Stimulated activated CD4-positive, alpha-beta T cell treated with anti-CD3 and anti-CD28 coated beads, TNF-alpha, amount 100 ng/mL, for 24 hours (primary cell): ENCODE data around the gene CTTNBP2.

ENCODE experiments used
- DNase-seq, 3 experiments: peaks; one replicate each; pipeline ENCODE4 v3.0.0-alpha.2; 2020; ENCODE audit warnings: low read depth in 3 of 3

Gene CTTNBP2

GRCh38 chr7:117818232-117818631 lies 55.0 kb downstream of the CTTNBP2 start:
- DNase-seq, result no peak

GRCh38 chr7:117816727-117817126 lies 56.5 kb downstream of the CTTNBP2 start:
- DNase-seq, result no peak

GRCh38 chr7:117811696-117812095 lies 61.5 kb downstream of the CTTNBP2 start:
- DNase-seq, result no peak

- no peak for DNase-seq
Measured at GRCh38 chr7:117810642-117811512, 62.4 kb downstream of the CTTNBP2 start.

- DNase-seq, result no peak
Measured at GRCh38 chr7:117809958-117810357, 63.3 kb downstream of the CTTNBP2 start.

- no peak for DNase-seq
Measured at GRCh38 chr7:117808910-117809705, 64.1 kb downstream of the CTTNBP2 start.

- no peak for DNase-seq
Measured at GRCh38 chr7:117808341-117808757, 64.9 kb downstream of the CTTNBP2 start.

GRCh38 chr7:117807676-117808075 lies 65.6 kb downstream of the CTTNBP2 start:
- no peak for DNase-seq

- no peak for DNase-seq
Measured at GRCh38 chr7:117806011-117806410, 67.2 kb downstream of the CTTNBP2 start.

GRCh38 chr7:117805241-117805640 lies 68.0 kb downstream of the CTTNBP2 start:
- no peak for DNase-seq

GRCh38 chr7:117803476-117803875 lies 69.8 kb downstream of the CTTNBP2 start:
- no peak for DNase-seq

- no peak for DNase-seq
Measured at GRCh38 chr7:117802660-117803059, 70.6 kb downstream of the CTTNBP2 start.

- no peak for DNase-seq
Measured at GRCh38 chr7:117800841-117801240, 72.4 kb downstream of the CTTNBP2 start.

GRCh38 chr7:117800406-117800805 lies 72.8 kb downstream of the CTTNBP2 start:
- DNase-seq, result no peak

- DNase-seq, result no peak
Measured at GRCh38 chr7:117796889-117797288, 76.4 kb downstream of the CTTNBP2 start.

GRCh38 chr7:117793976-117794375 lies 79.3 kb downstream of the CTTNBP2 start:
- DNase-seq, result no peak

- DNase-seq, result no peak
Measured at GRCh38 chr7:117793521-117793920, 79.7 kb downstream of the CTTNBP2 start.

- no peak for DNase-seq
Measured at GRCh38 chr7:117791877-117792780, 81.1 kb downstream of the CTTNBP2 start.

GRCh38 chr7:117790731-117791130 lies 82.5 kb downstream of the CTTNBP2 start:
- no peak for DNase-seq

GRCh38 chr7:117790251-117790650 lies 83.0 kb downstream of the CTTNBP2 start:
- no peak for DNase-seq

- DNase-seq, result no peak
Measured at GRCh38 chr7:117785431-117785830, 87.8 kb downstream of the CTTNBP2 start.

GRCh38 chr7:117784315-117784714 lies 88.9 kb downstream of the CTTNBP2 start:
- no peak for DNase-seq
